GM12874 (cell line): Measurements from ENCODE around the gene DOCK3.

ENCODE experiments used
- TF ChIP-seq, protein P1 (sequence below): IDR thresholded peaks from 2 replicates; pipeline ENCODE4 v1.5.1; 2011; ENCODE audit warnings: low read depth, mild to moderate bottlenecking, control low read depth, low read length, moderate library complexity; ENCODE audit not compliant: insufficient read depth

Gene DOCK3, protein sequence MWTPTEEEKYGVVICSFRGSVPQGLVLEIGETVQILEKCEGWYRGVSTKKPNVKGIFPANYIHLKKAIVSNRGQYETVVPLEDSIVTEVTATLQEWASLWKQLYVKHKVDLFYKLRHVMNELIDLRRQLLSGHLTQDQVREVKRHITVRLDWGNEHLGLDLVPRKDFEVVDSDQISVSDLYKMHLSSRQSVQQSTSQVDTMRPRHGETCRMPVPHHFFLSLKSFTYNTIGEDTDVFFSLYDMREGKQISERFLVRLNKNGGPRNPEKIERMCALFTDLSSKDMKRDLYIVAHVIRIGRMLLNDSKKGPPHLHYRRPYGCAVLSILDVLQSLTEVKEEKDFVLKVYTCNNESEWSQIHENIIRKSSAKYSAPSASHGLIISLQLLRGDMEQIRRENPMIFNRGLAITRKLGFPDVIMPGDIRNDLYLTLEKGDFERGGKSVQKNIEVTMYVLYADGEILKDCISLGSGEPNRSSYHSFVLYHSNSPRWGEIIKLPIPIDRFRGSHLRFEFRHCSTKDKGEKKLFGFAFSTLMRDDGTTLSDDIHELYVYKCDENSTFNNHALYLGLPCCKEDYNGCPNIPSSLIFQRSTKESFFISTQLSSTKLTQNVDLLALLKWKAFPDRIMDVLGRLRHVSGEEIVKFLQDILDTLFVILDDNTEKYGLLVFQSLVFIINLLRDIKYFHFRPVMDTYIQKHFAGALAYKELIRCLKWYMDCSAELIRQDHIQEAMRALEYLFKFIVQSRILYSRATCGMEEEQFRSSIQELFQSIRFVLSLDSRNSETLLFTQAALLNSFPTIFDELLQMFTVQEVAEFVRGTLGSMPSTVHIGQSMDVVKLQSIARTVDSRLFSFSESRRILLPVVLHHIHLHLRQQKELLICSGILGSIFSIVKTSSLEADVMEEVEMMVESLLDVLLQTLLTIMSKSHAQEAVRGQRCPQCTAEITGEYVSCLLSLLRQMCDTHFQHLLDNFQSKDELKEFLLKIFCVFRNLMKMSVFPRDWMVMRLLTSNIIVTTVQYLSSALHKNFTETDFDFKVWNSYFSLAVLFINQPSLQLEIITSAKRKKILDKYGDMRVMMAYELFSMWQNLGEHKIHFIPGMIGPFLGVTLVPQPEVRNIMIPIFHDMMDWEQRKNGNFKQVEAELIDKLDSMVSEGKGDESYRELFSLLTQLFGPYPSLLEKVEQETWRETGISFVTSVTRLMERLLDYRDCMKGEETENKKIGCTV (N-terminal part only)

DNA sequence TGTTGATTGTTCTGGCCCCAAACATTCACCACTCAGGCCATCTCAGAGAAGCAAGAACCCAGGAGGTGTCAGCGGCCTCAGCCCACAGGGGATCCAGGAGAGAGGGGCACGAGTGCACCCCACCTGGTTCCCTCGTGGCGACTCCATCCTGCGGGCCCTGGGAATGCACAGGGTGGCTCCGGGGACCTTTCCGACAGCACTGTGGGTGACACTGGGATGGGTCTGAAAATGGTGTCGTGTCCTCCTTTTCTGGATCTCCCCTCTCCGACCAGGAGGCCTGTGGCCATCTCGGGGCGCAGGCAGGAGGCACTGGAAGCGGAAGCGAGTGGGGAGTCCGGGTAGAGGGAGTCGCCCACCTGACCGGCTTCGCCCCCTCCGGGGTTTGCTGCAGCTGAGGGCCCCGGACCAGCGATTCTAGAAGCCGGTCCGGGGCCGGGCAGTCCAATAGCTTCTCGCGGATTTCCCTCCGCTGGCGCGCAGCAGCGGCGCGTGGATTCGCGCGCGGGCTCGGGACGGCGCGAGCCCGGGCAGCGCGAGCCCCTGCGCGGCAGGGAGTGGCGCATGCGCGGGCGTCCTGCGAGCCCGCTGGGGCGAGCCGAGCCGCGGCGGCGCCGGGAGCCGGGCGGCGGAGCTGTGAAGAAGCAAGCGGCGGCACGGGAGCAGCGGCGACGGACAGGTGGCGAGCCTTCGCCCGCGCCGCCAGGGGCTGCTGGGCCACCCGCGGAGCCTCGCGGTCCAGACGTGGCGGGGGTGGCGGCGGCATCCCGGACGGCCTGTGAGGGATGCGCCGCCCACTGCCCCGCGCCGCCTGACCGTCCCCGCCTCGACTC is at the start of gene DOCK3:
TSS of gene DOCK3 (plus strand) at position 579 of the 830 bp plus-strand sequence. CDS start 337 bp downstream, outside the sequence.
- TF ChIP-seq, protein P1, sequence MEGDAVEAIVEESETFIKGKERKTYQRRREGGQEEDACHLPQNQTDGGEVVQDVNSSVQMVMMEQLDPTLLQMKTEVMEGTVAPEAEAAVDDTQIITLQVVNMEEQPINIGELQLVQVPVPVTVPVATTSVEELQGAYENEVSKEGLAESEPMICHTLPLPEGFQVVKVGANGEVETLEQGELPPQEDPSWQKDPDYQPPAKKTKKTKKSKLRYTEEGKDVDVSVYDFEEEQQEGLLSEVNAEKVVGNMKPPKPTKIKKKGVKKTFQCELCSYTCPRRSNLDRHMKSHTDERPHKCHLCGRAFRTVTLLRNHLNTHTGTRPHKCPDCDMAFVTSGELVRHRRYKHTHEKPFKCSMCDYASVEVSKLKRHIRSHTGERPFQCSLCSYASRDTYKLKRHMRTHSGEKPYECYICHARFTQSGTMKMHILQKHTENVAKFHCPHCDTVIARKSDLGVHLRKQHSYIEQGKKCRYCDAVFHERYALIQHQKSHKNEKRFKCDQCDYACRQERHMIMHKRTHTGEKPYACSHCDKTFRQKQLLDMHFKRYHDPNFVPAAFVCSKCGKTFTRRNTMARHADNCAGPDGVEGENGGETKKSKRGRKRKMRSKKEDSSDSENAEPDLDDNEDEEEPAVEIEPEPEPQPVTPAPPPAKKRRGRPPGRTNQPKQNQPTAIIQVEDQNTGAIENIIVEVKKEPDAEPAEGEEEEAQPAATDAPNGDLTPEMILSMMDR, result no peak

DNA sequence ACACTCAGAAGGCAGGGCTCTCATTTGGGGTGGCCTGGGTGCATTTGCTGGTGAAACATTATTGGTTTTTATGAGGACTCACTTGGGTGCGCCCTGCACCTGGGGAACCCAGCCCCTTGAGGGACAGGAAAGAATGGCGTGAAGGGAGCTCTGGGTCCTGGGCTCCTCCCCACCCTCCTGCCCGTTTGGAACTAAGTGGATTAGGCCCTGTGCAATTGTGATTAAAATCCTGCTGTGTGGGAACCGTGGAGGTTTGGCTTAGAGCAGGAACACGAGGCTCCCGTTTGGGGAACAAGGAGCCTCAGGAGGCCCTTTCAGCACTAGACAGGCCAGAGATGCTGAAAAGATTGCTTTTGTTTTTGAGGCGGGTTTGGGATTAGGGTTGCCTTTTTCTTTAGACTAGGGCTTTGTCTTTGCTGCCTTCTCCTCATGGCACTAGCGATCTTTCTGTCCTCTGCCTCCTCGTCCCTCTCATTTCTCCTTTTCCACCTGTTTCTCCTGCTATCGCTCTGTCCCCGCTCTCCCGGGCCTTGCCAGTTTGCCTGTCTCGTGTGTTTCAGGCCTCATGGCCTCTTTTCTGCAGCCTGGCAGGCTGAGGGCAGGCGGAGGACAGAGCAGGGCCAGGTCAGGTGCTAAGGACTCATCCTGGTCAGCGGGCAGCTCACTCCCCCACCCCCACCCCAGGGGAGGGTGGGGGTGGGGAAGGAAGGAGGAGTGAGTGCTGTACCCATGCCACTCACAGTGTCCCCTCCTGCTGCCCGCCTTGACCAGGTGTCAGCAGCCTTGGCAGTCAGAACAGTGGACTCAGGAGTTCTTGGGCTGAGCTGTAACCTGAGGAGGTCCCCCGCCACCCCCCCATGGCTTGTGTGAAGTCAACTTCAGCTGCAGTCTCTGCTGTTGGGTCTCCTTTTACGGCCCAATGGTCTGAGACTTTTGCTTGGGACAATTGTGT is 49.2 kb upstream of the DOCK3 start:
- TF ChIP-seq, protein P1, result no peak

DNA sequence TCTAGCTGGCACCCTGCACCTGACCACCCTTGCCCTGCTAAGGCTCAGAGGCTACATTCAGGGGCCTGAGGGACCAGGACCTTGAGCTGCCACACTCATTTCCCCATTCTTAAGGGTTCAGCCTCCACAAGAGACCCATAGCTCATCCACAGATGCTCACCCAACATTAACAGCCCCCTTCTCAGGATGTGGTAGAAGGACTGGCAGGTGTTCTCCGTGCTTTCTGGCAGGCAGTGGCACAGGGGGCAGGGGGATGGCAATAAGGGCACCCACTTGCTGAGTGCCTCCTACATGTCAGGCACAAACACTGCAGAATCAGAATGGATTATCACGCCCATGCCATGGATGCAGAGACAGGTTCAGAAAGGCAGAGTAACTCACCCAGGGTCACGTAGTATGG is 48.3 kb upstream of the DOCK3 start:
- TF ChIP-seq, protein P1, result no peak

DNA sequence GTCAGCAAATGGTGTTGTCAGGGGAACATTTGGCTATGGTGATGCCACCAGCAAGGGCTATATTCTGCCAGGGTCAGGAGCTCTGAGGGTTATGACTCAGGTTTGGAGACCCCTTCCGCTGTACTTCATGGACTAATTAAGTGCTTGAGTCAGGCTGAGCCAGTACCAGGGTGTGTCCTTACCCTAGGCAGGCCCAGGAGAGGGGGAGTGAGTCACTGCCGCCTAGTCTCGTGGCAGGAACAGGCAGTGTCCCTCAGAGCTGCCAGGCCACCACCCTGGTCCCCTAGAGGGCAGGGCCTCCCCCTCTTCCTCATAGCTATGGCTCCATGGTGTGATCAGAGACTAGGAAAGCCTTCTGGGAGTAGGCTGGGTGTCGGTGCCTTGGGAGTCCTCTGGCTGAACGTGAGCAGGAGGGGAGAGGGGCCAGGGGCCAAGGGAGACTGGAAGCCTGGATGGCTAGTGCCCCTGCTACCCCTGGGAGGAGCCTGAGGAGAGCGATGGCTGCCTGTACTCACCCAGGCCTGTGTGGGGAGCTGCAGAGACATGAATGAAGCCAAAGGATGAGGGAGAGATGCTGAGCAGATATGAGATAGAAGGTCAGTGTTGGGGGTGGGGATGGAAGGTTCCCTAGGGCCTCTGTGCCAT is 47.2 kb upstream of the DOCK3 start:
- TF ChIP-seq, protein P1, result peak; percentile 36; the same call in 1 of the 2 replicates

DNA sequence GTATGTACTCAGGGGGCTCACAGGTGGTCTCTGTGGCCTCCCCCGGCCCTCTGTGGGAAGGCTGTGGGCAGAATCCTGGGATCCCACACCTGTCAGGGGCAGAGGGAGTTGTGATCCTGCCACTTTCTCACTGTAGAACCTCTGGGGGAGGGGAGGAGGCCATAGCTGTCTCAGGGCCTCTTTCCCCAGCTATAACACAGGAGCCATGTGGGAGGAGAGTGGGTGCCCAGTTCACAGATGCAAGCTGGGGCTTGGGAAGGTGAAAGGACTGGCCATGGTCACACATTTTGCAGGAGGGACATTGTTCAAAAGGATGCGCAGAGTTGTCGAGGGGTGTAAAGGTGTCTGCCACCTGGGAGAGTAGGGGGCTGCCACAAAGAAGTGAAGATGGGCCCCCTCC is 46.1 kb upstream of the DOCK3 start:
- TF ChIP-seq, protein P1, result no peak

DNA sequence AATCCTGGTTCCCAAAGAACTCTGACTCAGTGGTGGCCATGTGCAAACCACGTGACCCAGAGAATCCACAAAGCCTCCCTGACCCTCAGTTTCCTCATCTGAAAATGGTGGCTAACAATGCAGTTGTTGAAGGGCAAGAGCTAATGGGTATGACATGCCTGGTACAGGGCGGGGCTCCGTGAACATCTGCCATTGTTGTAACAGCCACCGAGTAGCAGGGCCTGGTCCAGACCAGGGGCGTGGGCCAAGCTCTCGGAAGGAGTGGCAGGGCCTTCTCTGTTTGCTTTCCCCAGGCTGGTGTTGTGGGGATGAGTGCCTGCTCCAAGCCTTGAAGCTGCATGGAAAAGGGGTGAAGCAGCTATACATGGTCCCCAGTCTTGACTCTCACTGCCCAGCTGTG is 44.3 kb upstream of the DOCK3 start:
- TF ChIP-seq, protein P1, result no peak
